ENCODE results near the gene APBB2.
A peak's percentile ranks its signal among the peaks of the same experiment; 100 is the strongest.

Gene APBB2

DNA sequence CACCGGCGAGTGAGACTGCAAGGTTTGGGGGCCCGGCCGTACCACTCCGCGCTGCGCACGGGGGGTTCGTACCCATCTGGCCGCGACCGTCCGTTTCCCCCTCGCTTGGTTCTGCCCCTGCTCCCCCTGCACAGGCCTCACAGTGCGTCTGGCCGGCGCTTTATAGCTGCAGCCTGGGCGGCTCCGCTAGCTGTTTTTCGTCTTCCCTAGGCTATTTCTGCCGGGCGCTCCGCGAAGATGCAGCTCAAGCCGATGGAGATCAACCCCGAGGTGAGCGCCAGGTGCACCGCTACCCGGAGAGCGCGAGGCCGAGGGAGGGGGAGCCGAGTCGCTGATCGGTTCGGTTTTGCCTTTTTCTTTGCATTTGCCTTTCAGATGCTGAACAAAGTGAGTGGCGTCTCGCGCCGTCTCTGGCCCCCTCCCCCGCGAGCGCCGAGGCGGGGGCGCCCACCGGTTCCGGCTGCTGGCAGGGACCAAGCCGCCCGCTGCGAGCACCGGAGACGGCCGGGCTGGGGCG is 42.5 kb upstream of the APBB2 start, which contains the start of gene UCHL1:
Gene UCHL1, plus strand, starts transcription at position 189 of the 517 bp plus-strand sequence. Its CDS starts 49 bp downstream, at position 238.
- peak; percentile 37 for DNase-seq (ENCODE audit: low spot score)
- TF ChIP-seq CTCF (IDR thresholded peaks at IDR 0.05; ENCODE audit: borderline replicate concordance, control extremely low read depth, extremely low read depth, insufficient read depth, missing control alignments), result no peak
- in situ Hi-C loops (cut with MboI; ENCODE audit: low sequenced_read_pairs, unreplicated experiment), result no loop called here

- TF ChIP-seq CTCF (IDR thresholded peaks at IDR 0.05; ENCODE audit: borderline replicate concordance, control extremely low read depth, extremely low read depth, insufficient read depth, missing control alignments), result no peak
- in situ Hi-C loops (cut with MboI; ENCODE audit: low sequenced_read_pairs, unreplicated experiment), result no loop called here
- no peak for DNase-seq (ENCODE audit: low spot score)
These were observed 41.9 kb upstream of the APBB2 start for GRCh38 chr4:41256131-41256739.

DNA sequence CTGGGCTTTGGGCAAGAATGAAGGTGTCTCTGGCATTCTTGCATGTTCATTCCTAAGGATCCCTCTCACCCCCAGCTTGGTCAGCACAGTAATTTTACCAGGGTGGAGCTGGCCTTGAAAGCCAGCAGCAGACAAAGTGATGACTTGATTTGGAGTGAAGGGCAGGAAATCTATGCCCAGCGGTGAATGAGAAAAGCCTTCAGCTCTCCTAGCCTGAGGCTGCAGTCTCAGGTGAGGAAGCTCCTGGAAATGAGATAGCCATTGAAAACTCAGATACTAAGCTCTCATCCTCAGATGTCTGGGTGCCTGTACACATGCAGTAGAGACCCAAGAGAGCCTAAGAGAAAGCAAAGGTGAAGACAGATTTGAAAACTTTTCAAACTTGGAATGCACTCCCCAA is 31.6 kb upstream of the APBB2 start:
- no peak for DNase-seq (ENCODE audit: low spot score)
- in situ Hi-C loops (cut with MboI; ENCODE audit: low sequenced_read_pairs, unreplicated experiment), result no loop called here
- TF ChIP-seq CTCF (IDR thresholded peaks at IDR 0.05; ENCODE audit: borderline replicate concordance, control extremely low read depth, extremely low read depth, insufficient read depth, missing control alignments), result no peak

DNA sequence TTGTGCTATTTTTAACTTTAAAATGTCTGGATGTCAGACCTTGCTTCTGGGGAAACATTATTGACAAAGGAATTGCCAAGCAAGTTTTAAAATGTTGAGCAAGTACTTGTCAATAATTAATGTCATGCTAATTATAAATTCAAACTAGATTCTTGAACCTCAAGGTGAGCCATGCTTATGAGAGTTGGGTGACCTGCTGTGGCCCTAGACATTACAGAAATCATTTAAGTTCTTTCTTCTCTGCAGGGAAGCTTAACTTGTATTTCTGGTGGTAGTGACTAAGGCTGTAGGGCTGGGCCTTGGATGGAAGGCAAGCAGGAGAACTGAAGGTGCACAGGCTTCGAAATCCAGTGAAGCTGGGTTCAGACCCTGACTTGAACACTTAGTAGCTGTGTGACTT is 27.6 kb upstream of the APBB2 start:
- in situ Hi-C loops (cut with MboI; ENCODE audit: low sequenced_read_pairs, unreplicated experiment), result no loop called here
- DNase-seq (ENCODE audit: low spot score), result no peak
- no peak for TF ChIP-seq CTCF (IDR thresholded peaks at IDR 0.05; ENCODE audit: borderline replicate concordance, control extremely low read depth, extremely low read depth, insufficient read depth, missing control alignments)

GRCh38 chr4:41236508-41236907 is 22.2 kb upstream of the APBB2 start:
- in situ Hi-C loops (cut with MboI; ENCODE audit: low sequenced_read_pairs, unreplicated experiment), result no loop called here
- no peak for TF ChIP-seq CTCF (IDR thresholded peaks at IDR 0.05; ENCODE audit: borderline replicate concordance, control extremely low read depth, extremely low read depth, insufficient read depth, missing control alignments)
- DNase-seq (ENCODE audit: low spot score), result no peak

GRCh38 chr4:41236032-41236431 is 21.7 kb upstream of the APBB2 start:
- no peak for TF ChIP-seq CTCF (IDR thresholded peaks at IDR 0.05; ENCODE audit: borderline replicate concordance, control extremely low read depth, extremely low read depth, insufficient read depth, missing control alignments)
- in situ Hi-C loops (cut with MboI; ENCODE audit: low sequenced_read_pairs, unreplicated experiment), result no loop called here
- no peak for DNase-seq (ENCODE audit: low spot score)

All from GM13976 (cell line).